PC-9 (cell line): ENCODE data around the gene ZNF609. TPM values are rescaled to one million over a fixed set of nuclear protein-coding genes. Genes with fewer than 3 reads are reported as not detected.
A peak's percentile ranks its signal among the peaks of the same experiment; 100 is the strongest.

Experiments used
- BruUV-seq: library from RNA; stranded (reverse); fragments of 400-500 nt; replicated peaks from 2 replicates; lab custom pipeline; 2021; lab: Mats Ljungman, UMichigan
- CTCF ChIA-PET: fragments of 300-600 bp; sonication (Branson Sonifier 250); formaldehyde crosslinking; loops from one replicate; lab custom pipeline; 2022; ENCODE audit warnings: antibody characterized with exemption; lab: Charles Lee
- POLR2A ChIA-PET: fragments of 300-600 bp; sonication (Branson Sonifier 250); formaldehyde crosslinking; loops from one replicate; lab custom pipeline; 2022; ENCODE audit warnings: antibody characterized with exemption; ENCODE audit not compliant: unreplicated experiment; lab: Charles Lee
- DNase-seq, 2 experiments: peaks; one replicate each; pipeline versions ENCODE4 v3.0.0 to v3.0.0-alpha.2; 2015 to 2022; ENCODE audit warnings: mixed read lengths in 1 of 2
- H2AFZ ChIP-seq: fragments of 200-600 bp; sonication (generic); 2 replicates; pipeline ENCODE4 v1.8.1; 2017; ENCODE audit warnings: antibody characterized with exemption
- H3F3A ChIP-seq: fragments of 200-600 bp; sonication (generic); 2 replicates; pipeline ENCODE4 v1.8.1; 2017; ENCODE audit warnings: antibody characterized with exemption, mild to moderate bottlenecking, low read depth; ENCODE audit not compliant: insufficient read depth
- H3K27ac ChIP-seq: fragments of 200-600 bp; sonication (generic); 2 replicates; pipeline ENCODE4 v1.6.1; 2016; ENCODE audit warnings: mixed run types
- H3K27me3 ChIP-seq: fragments of 200-600 bp; sonication (generic); 2 replicates; pipeline ENCODE4 v1.6.1; 2016; ENCODE audit warnings: low read depth, mixed run types; ENCODE audit not compliant: insufficient read depth
- H3K36me3 ChIP-seq: fragments of 200-600 bp; sonication (generic); 2 replicates; pipeline ENCODE4 v1.6.1; 2016; ENCODE audit warnings: low read depth, mixed run types
- H3K4me1 ChIP-seq: fragments of 200-600 bp; sonication (generic); replicated peaks from 2 replicates; pipeline ENCODE4 v1.6.1; 2016; ENCODE audit warnings: mixed run types; ENCODE audit not compliant: insufficient read depth
- H3K4me2 ChIP-seq: fragments of 200-600 bp; sonication (generic); 2 replicates; pipeline ENCODE4 v1.6.1; 2017; ENCODE audit warnings: mixed run types
- H3K4me3 ChIP-seq: fragments of 200-600 bp; sonication (generic); 2 replicates; pipeline ENCODE4 v1.6.1; 2016; ENCODE audit warnings: mixed run types
- H3K79me2 ChIP-seq: fragments of 200-600 bp; sonication (generic); 2 replicates; pipeline ENCODE4 v1.6.1; 2017; ENCODE audit warnings: low read depth, mixed run types
- H3K9me2 ChIP-seq: fragments of 200-600 bp; sonication (generic); 2 replicates; pipeline ENCODE4 v1.8.1; 2017; ENCODE audit warnings: mild to moderate bottlenecking; ENCODE audit not compliant: insufficient read depth
- H3K9me3 ChIP-seq: fragments of 200-600 bp; sonication (generic); 2 replicates; pipeline ENCODE4 v1.8.1; 2016; ENCODE audit warnings: low read depth; ENCODE audit not compliant: insufficient read depth
- H4K20me1 ChIP-seq: fragments of 200-600 bp; sonication (generic); 2 replicates; pipeline ENCODE4 v1.8.1; 2017; ENCODE audit not compliant: insufficient read depth
- EZH2 ChIP-seq: fragments of 200-600 bp; sonication (generic); IDR thresholded peaks from 2 replicates; pipeline ENCODE4 v1.8.0; 2017; ENCODE audit warnings: antibody characterized with exemption, low read depth
- intact Hi-C: fragments of 100-400 bp; cut with micrococcal nuclease; formaldehyde crosslinking; loops from one replicate; pipeline ENCODE4 v1.10.0; 2022; ENCODE audit not compliant: unreplicated experiment
- total RNA-seq: library from RNA; stranded (reverse); gene quantifications from 2 replicates; pipeline ENCODE4 v1.2.3, GENCODE V29; 2021
- TF ChIP-seq, protein P1 (sequence below): fragments of 200-600 bp; sonication (generic); conservative IDR thresholded peaks from 2 replicates; pipeline ENCODE4 v1.6.1; 2017; ENCODE audit warnings: mixed run types, antibody characterized with exemption, mild to moderate bottlenecking, moderate library complexity

Gene ZNF609
- total RNA-seq, 1 experiment from 2014 or later = 38.6 TPM

DNA sequence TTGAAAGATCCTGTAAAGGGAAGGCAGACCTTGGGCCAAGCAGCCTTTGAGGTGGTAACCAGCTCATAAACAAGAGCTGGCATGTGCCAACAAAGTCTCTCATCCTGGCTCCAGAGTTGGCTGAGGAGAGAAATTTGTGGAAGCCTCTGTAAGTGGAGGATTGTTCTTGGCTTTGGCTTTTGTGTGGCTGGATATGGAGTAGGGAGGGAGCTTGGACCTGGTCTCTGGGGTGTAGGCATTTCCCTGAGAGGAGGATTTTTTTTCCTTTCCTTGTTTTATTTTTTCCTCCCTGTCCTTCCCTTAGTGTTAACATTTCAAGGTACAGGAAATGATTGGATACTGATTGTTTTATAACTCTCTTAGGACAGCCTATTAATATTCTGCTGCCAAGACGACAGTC, 60.8 kb downstream of the ZNF609 start:
- Histone ChIP-seq H3K36me3 (no peaks in the 10 kb centered on the region), H4K20me1 (peaks cover 26% of the 10 kb centered on the region), H3K4me3 (no peak overlapping the region), H3K79me2 (peaks cover 54% of the 10 kb centered on the region), H3K4me2 (0 out of 2 replicates have a peak overlapping the region, but pooled peaks have one; percentile 23), H3F3A (peaks cover 21% of the 10 kb centered on the region; the same call in 1 of the 2 replicates), H3K4me1 (peaks cover 32% of the 10 kb centered on the region), H3K9me3 (no peaks in the 10 kb centered on the region), H3K27ac (0 out of 2 replicates have a peak overlapping the region, but pooled peaks have one; percentile 19), H2AFZ (no peak overlapping the region), H3K9me2 (no peaks in the 10 kb centered on the region), H3K27me3 (no peaks in the 10 kb centered on the region)
- no peak for DNase-seq
- intact Hi-C loops = no loop called here
- CTCF ChIA-PET = no interaction called here
- BruUV-seq = no TSS peak
- POLR2A ChIA-PET = no interaction called here
- TF ChIP-seq EZH2 = no peak
- TF ChIP-seq, protein P1, sequence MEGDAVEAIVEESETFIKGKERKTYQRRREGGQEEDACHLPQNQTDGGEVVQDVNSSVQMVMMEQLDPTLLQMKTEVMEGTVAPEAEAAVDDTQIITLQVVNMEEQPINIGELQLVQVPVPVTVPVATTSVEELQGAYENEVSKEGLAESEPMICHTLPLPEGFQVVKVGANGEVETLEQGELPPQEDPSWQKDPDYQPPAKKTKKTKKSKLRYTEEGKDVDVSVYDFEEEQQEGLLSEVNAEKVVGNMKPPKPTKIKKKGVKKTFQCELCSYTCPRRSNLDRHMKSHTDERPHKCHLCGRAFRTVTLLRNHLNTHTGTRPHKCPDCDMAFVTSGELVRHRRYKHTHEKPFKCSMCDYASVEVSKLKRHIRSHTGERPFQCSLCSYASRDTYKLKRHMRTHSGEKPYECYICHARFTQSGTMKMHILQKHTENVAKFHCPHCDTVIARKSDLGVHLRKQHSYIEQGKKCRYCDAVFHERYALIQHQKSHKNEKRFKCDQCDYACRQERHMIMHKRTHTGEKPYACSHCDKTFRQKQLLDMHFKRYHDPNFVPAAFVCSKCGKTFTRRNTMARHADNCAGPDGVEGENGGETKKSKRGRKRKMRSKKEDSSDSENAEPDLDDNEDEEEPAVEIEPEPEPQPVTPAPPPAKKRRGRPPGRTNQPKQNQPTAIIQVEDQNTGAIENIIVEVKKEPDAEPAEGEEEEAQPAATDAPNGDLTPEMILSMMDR = no peak

DNA sequence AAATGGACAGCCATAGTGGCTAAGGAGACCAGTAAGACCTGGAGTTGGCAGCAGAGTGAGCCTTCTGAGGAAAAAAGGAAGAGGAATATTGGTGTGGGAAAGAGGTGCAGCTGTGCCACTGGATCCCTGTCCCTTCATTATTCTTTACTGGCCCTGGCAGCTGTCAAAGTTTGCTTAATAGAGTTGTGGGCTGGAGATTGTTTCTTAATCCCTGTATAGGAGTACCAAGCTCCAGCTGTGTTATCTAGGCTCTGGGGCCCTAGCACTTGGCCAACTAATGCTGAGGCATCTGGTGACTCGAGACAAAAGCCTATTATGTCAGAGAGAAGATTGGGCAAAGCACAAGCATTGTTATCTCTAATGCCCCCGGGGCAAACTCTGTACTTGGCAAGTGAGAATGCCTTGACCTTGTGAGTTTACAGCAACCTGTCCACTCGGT, 61.4 kb downstream of the ZNF609 start:
- H3K4me1 ChIP-seq = peaks cover 32% of the 10 kb centered on the region
- peaks cover 26% of the 10 kb centered on the region for H4K20me1 ChIP-seq
- 0 out of 2 replicates have a peak overlapping the region, but pooled peaks have one; percentile 19 for H3K27ac ChIP-seq
- ChIA-PET CTCF (no interaction called here), POLR2A (no interaction called here)
- no peaks in the 10 kb centered on the region for H3K36me3 ChIP-seq
- no peak overlapping the region for H3K4me3 ChIP-seq
- no TSS peak for BruUV-seq
- H3K9me3 ChIP-seq = no peaks in the 10 kb centered on the region
- H3K9me2 ChIP-seq = no peaks in the 10 kb centered on the region
- H3K79me2 ChIP-seq = peaks cover 59% of the 10 kb centered on the region
- intact Hi-C loops = no loop called here
- TF ChIP-seq, protein P1 = no peak
- no peak for TF ChIP-seq EZH2
- DNase-seq = peak; percentile 63 to 81
- peaks cover 21% of the 10 kb centered on the region; the same call in 1 of the 2 replicates for H3F3A ChIP-seq
- H3K4me2 ChIP-seq = peak overlapping the region; percentile 23; the same call in 1 of the 2 replicates
- H2AFZ ChIP-seq = no peak overlapping the region
- no peaks in the 10 kb centered on the region for H3K27me3 ChIP-seq

DNA sequence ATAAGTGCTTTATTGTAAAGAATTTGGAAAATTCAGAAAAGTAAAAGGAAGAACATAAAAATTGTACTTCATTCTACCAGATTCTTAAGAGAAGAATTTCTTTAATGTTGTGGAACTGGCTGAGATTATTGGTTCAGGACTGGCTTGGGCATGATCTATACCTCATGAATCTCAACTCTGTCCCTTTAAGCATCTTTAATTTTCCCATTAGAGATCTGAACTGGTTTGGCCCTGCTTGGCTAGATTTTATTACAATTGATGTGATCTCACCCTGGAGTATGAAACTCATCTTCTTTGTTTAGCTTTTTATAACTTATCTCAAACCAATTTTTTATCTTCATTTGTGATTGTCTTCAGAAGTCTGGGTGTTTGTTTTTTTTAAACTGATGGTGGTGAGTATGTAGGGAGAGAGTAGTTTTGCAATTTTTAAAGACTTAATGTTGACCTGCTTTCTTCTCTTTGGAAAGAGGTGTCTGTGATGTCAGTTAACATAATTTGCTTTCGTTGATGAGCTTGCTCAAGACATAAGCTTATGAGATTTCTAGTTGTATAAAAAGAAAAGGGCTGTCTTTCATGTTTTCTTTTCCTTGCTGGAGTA, 61.9 kb downstream of the ZNF609 start:
- H2AFZ ChIP-seq = no peak overlapping the region
- ChIA-PET POLR2A (no interaction called here), CTCF (no interaction called here)
- peaks cover 21% of the 10 kb centered on the region; the same call in 1 of the 2 replicates for H3F3A ChIP-seq
- H3K27me3 ChIP-seq = no peaks in the 10 kb centered on the region
- H3K4me1 ChIP-seq = peaks cover 32% of the 10 kb centered on the region
- intact Hi-C loops = no loop called here
- 0 out of 2 replicates have a peak overlapping the region, but pooled peaks have one; percentile 23 for H3K4me2 ChIP-seq
- H3K9me2 ChIP-seq = no peaks in the 10 kb centered on the region
- TF ChIP-seq, protein P1 = no peak
- TF ChIP-seq EZH2 = no peak
- H3K9me3 ChIP-seq = no peaks in the 10 kb centered on the region
- no peak overlapping the region for H3K4me3 ChIP-seq
- H4K20me1 ChIP-seq = peaks cover 26% of the 10 kb centered on the region
- no peak for DNase-seq
- BruUV-seq = no TSS peak
- H3K36me3 ChIP-seq = no peaks in the 10 kb centered on the region
- peaks cover 57% of the 10 kb centered on the region for H3K79me2 ChIP-seq
- H3K27ac ChIP-seq = 0 out of 2 replicates have a peak overlapping the region, but pooled peaks have one; percentile 19
